ENCODE measurements around the gene DNAH17.

DNA sequence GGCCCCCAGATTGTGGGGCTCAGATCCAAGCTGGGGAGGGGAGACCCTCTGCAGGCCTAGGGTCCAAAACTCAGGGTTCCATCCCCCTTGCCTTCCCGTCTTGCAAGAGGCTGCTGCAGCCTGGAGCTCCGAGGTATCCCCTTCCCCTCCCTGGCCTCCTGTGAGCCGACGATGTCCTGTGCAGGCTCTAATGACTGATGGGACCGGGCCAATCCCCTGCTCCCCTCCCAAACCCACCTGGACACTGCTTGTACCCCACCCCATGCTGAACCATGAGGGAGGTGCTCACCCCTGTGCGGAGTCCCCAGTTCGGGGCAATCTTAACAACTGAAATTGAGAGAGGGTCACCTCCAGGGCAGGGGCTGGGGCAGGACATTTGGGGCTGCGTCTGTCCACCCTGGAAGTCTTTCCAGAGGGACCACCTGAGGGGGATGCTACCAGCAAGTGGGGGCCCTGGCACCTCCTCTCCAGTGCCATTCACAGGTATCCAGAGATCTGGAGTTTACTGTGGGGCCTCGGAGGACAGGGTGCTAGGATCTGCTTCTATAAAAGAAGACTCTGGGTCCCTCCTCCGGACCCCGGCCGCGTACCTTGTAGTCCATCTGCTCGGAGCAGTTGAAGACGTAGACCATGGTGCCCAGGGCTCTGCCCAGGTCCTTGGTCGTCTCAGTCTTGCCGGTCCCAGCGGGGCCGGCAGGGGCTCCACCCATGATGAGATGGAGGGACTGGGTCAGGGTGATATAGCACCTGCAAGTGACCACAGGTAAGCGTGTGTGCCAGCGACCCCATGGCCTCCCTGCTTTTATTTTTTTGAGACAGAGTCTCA lies 77.3 kb downstream of the DNAH17 start:
- TF ChIP-seq, protein P1, sequence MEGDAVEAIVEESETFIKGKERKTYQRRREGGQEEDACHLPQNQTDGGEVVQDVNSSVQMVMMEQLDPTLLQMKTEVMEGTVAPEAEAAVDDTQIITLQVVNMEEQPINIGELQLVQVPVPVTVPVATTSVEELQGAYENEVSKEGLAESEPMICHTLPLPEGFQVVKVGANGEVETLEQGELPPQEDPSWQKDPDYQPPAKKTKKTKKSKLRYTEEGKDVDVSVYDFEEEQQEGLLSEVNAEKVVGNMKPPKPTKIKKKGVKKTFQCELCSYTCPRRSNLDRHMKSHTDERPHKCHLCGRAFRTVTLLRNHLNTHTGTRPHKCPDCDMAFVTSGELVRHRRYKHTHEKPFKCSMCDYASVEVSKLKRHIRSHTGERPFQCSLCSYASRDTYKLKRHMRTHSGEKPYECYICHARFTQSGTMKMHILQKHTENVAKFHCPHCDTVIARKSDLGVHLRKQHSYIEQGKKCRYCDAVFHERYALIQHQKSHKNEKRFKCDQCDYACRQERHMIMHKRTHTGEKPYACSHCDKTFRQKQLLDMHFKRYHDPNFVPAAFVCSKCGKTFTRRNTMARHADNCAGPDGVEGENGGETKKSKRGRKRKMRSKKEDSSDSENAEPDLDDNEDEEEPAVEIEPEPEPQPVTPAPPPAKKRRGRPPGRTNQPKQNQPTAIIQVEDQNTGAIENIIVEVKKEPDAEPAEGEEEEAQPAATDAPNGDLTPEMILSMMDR (conservative IDR thresholded peaks at IDR 0.05; ENCODE audit: low read depth, low read length): no peak
- no peak for TF ChIP-seq EZH2 (IDR thresholded peaks at IDR 0.05; ENCODE audit: borderline replicate concordance, low read depth, low read length, poor library complexity, severe bottlenecking)
